B cell (primary cell): Measurements from ENCODE around the gene ERI3. TPM values are rescaled to one million over a fixed set of nuclear protein-coding genes. Genes with fewer than 3 reads are reported as not detected.

Experiments used
- ATAC-seq: fragments of 200-7000 bp; cut with Tn5 transposase; one replicate; pipeline ENCODE4 v1.10.0; 2021; ENCODE audit warnings: low read depth, mild to moderate bottlenecking, moderate number of reproducible peaks, moderate library complexity
- CTCF ChIA-PET: fragments of 350-600 bp; sonication (Branson Sonifier 250); formaldehyde crosslinking; loops from one replicate; lab custom pipeline; 2021; ENCODE audit warnings: antibody characterized with exemption, inconsistent platforms; lab: Charles Lee
- POLR2A ChIA-PET: fragments of 350-600 bp; sonication (Branson Sonifier 250); formaldehyde crosslinking; loops from one replicate; lab custom pipeline; 2021; ENCODE audit warnings: antibody characterized with exemption; lab: Charles Lee
- DNase-seq: peaks from one replicate; pipeline ENCODE4 v3.0.0; 2013
- H2AFZ ChIP-seq: 2 replicates; pipeline ENCODE4 v1.6.1; 2012; ENCODE audit warnings: mild to moderate bottlenecking, low read depth, low read length; ENCODE audit not compliant: insufficient read depth, poor library complexity, severe bottlenecking
- H3K27ac ChIP-seq, 2 donors: 1 replicate in 1 of 2; 2 replicates in 1 of 2; pipeline ENCODE4 v1.5.1; 2012 to 2013; ENCODE audit warnings: low read length in 2 of 2, mild to moderate bottlenecking in 2 of 2, moderate library complexity in 1 of 2
- H3K27me3 ChIP-seq, 4 experiments: fragments of 200-600 bp in 1 of 4; sonication (generic) in 1 of 4; replicated peaks in 1 of 4; 1 replicate in 2 of 4; 2 replicates in 2 of 4; pipeline versions ENCODE4 v1.6.1 to v1.7.0; 2013 to 2016; ENCODE audit warnings: low read length in 3 of 4, mild to moderate bottlenecking in 2 of 4, mixed read lengths in 1 of 4, moderate library complexity in 1 of 4; ENCODE audit not compliant: insufficient read depth in 4 of 4, control insufficient read depth in 3 of 4; ENCODE audit errors: control extremely low read depth in 1 of 4
- H3K36me3 ChIP-seq, 2 experiments: replicated peaks in 1 of 2; 1 replicate in 1 of 2; 2 replicates in 1 of 2; pipeline versions ENCODE4 v1.6.1 to v1.7.1; 2013; ENCODE audit warnings: low read length in 1 of 2; ENCODE audit not compliant: insufficient read depth in 2 of 2, control insufficient read depth in 1 of 2; ENCODE audit errors: control extremely low read depth in 1 of 2, extremely low read depth in 1 of 2
- H3K4me1 ChIP-seq, 2 donors: fragments of 200-600 bp in 1 of 2; sonication (generic) in 1 of 2; 1 replicate in 1 of 2; 2 replicates in 1 of 2; pipeline versions ENCODE4 v1.5.1 to v1.6.1; 2013 to 2017; ENCODE audit warnings: low read length in 2 of 2; ENCODE audit not compliant: control insufficient read depth in 2 of 2, insufficient read depth in 2 of 2
- H3K4me2 ChIP-seq: replicated peaks from 2 replicates; pipeline ENCODE3; 2012; ENCODE audit warnings: mild to moderate bottlenecking, low read depth, low read length; ENCODE audit not compliant: poor library complexity, severe bottlenecking
- H3K4me3 ChIP-seq, 5 experiments: fragments of 200-600 bp in 1 of 5; sonication (generic) in 1 of 5; 1 replicate in 3 of 5; 2 replicates in 2 of 5; pipeline versions ENCODE4 v1.5.1 to v1.7.0; 2011 to 2016; ENCODE audit warnings: low read length in 4 of 5, mild to moderate bottlenecking in 4 of 5, low read depth in 2 of 5, control low read depth in 1 of 5, moderate library complexity in 1 of 5; ENCODE audit not compliant: insufficient read depth in 1 of 5; ENCODE audit errors: control extremely low read depth in 1 of 5, extremely low read depth in 1 of 5
- H3K79me2 ChIP-seq: fragments of 200-600 bp; sonication (generic); one replicate; pipeline ENCODE4 v1.6.0; 2016; ENCODE audit warnings: low read length; ENCODE audit not compliant: control insufficient read depth, insufficient read depth
- H3K9ac ChIP-seq: fragments of 200-600 bp; sonication (generic); 2 replicates; pipeline ENCODE4 v1.6.1; 2017; ENCODE audit warnings: mild to moderate bottlenecking, low read length, moderate library complexity
- H3K9me3 ChIP-seq, 3 donors: one replicate each; pipeline versions ENCODE4 v1.6.1 to v1.7.1; 2013; ENCODE audit warnings: low read length in 2 of 3; ENCODE audit not compliant: control insufficient read depth in 2 of 3, insufficient read depth in 1 of 3; ENCODE audit errors: control extremely low read depth in 1 of 3
- H4K20me1 ChIP-seq: 2 replicates; pipeline ENCODE4 v1.6.0; 2012; ENCODE audit warnings: mild to moderate bottlenecking, low read length; ENCODE audit not compliant: insufficient read depth, control insufficient read depth, poor library complexity, severe bottlenecking
- H3K27ac Mint-ChIP-seq: one replicate; pipeline ENCODE4 v1.8.0; 2021; ENCODE audit warnings: mixed read lengths
- H3K27me3 Mint-ChIP-seq: one replicate; pipeline ENCODE4 v1.8.0; 2021; ENCODE audit warnings: mixed read lengths
- H3K4me1 Mint-ChIP-seq: one replicate; pipeline ENCODE4 v1.8.0; 2021; ENCODE audit warnings: mixed read lengths
- H3K4me3 Mint-ChIP-seq: one replicate; pipeline ENCODE4 v1.8.0; 2021; ENCODE audit warnings: mixed read lengths
- H3K9me3 Mint-ChIP-seq: one replicate; pipeline ENCODE4 v1.8.0; 2022; ENCODE audit warnings: mixed read lengths; ENCODE audit not compliant: insufficient read depth
- EZH2 ChIP-seq: IDR thresholded peaks from 2 replicates; pipeline ENCODE4 v1.6.1; 2012; ENCODE audit warnings: borderline replicate concordance, low read depth, mild to moderate bottlenecking, moderate library complexity, low read length; ENCODE audit not compliant: insufficient read depth, poor library complexity, severe bottlenecking
- WGBS: methylation state at CpG from one replicate; pipeline ENCODE4 v1.1.5; 2013; ENCODE audit warnings: missing lambda C conversion rate; ENCODE audit not compliant: insufficient coverage; 5-methylcytosine and 5-hydroxymethylcytosine counted together
- intact Hi-C: fragments of 100-400 bp; cut with micrococcal nuclease; formaldehyde crosslinking; loops from one replicate; pipeline ENCODE4 v1.10.0; 2022
- polyA plus RNA-seq: library from polyadenylated mRNA; depleted of rRNA; stranded (reverse); fragments of >200 nt; gene quantifications from 2 replicates; pipeline ENCODE4 v1.2.3, GENCODE V29; 2012
- total RNA-seq, 2 donors: library from RNA; stranded (reverse); fragments of 120-200 nt in 1 of 2; gene quantifications; 1 replicate in 1 of 2; 2 replicates in 1 of 2; pipeline versions ENCODE4 v1.2.3 to v1.2.4, GENCODE V29; 2013 to 2022
- TF ChIP-seq, protein P1 (sequence below): fragments of 200-600 bp; IDR thresholded peaks from one replicate; pipeline ENCODE4 v1.8.0; 2022; ENCODE audit warnings: antibody characterized with exemption, mild to moderate bottlenecking

The ERI3 gene
- total and polyA plus RNA-seq, 2 donors (not counting 1 experiment from before 2014, with no cell fraction given), result 37.5 to 53.9 TPM

GRCh38 chr1:44254392-44254910 lies 100.6 kb downstream of the ERI3 start:
- no peaks in the 10 kb centered on the region for H3K27me3 ChIP-seq
- H3K4me3 Mint-ChIP-seq, result no peak overlapping the region
- WGBS, result 80% methylated on average over 4 of the region's 4 CpGs
- no peak for TF ChIP-seq EZH2
- TF ChIP-seq, protein P1, sequence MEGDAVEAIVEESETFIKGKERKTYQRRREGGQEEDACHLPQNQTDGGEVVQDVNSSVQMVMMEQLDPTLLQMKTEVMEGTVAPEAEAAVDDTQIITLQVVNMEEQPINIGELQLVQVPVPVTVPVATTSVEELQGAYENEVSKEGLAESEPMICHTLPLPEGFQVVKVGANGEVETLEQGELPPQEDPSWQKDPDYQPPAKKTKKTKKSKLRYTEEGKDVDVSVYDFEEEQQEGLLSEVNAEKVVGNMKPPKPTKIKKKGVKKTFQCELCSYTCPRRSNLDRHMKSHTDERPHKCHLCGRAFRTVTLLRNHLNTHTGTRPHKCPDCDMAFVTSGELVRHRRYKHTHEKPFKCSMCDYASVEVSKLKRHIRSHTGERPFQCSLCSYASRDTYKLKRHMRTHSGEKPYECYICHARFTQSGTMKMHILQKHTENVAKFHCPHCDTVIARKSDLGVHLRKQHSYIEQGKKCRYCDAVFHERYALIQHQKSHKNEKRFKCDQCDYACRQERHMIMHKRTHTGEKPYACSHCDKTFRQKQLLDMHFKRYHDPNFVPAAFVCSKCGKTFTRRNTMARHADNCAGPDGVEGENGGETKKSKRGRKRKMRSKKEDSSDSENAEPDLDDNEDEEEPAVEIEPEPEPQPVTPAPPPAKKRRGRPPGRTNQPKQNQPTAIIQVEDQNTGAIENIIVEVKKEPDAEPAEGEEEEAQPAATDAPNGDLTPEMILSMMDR, result no peak
- H3K36me3 ChIP-seq, result peaks cover 0 to 7% of the 10 kb centered on the region in 2 experiments
- no peak for ATAC-seq
- ChIA-PET POLR2A (no interaction called here), CTCF (interaction anchor here (1.6 kb wide), 1 partner anchor 37 kb away, joined by 3 read pairs; no protein-coding TSS in a partner anchor)
- no peaks in the 10 kb centered on the region for H3K79me2 ChIP-seq
- no peak for DNase-seq
- no peaks in the 10 kb centered on the region for H3K27me3 Mint-ChIP-seq
- H2AFZ ChIP-seq, result no peak overlapping the region
- no peak overlapping the region for H3K4me3 ChIP-seq
- no peaks in the 10 kb centered on the region for H4K20me1 ChIP-seq
- H3K4me1 ChIP-seq, result no peaks in the 10 kb centered on the region
- no peaks in the 10 kb centered on the region for H3K9me3 ChIP-seq
- H3K9ac ChIP-seq, result no peak overlapping the region
- intact Hi-C loops, result no loop called here
- H3K27ac Mint-ChIP-seq, result no peak overlapping the region
- H3K4me1 Mint-ChIP-seq, result no peaks in the 10 kb centered on the region
- H3K9me3 Mint-ChIP-seq, result no peaks in the 10 kb centered on the region
- H3K27ac ChIP-seq, result no peak overlapping the region
- H3K4me2 ChIP-seq, result no peak overlapping the region

- H3K9me3 Mint-ChIP-seq, result no peaks in the 10 kb centered on the region
- WGBS, result over 99% methylated on average over 17 of the region's 23 CpGs
- H3K27ac ChIP-seq, result no peak overlapping the region
- no peaks in the 10 kb centered on the region for H3K79me2 ChIP-seq
- H3K4me3 ChIP-seq, result no peak overlapping the region
- H3K9me3 ChIP-seq, result no peaks in the 10 kb centered on the region
- no peak overlapping the region for H2AFZ ChIP-seq
- TF ChIP-seq, protein P1, result no peak
- TF ChIP-seq EZH2, result no peak
- H3K4me2 ChIP-seq, result no peak overlapping the region
- no peaks in the 10 kb centered on the region for H3K27me3 Mint-ChIP-seq
- no peak for DNase-seq
- intact Hi-C loops, result no loop called here
- H3K27ac Mint-ChIP-seq, result no peak overlapping the region
- H3K4me1 Mint-ChIP-seq, result no peaks in the 10 kb centered on the region
- CTCF ChIA-PET, result no interaction called here
- no peaks in the 10 kb centered on the region for H4K20me1 ChIP-seq
- POLR2A ChIA-PET, result no interaction called here
- no peak overlapping the region for H3K9ac ChIP-seq
- no peak overlapping the region for H3K4me3 Mint-ChIP-seq
- ATAC-seq, result no peak
- no peaks in the 10 kb centered on the region for H3K4me1 ChIP-seq
- peaks cover 0 to 12% of the 10 kb centered on the region in 2 experiments for H3K36me3 ChIP-seq
- H3K27me3 ChIP-seq, result no peaks in the 10 kb centered on the region
Measured at GRCh38 chr1:44251989-44252671, 102.9 kb downstream of the ERI3 start.
